Measurements from ENCODE around the gene LSM3. TPM values are rescaled to one million over a fixed set of nuclear protein-coding genes. Genes with fewer than 3 reads are reported as not detected.

Gene LSM3
- total RNA-seq = 10 to 100 TPM in 1 of 4 donors, 1 to 10 TPM in 3; 7.2 to 16.8 (median 8.8) TPM

GRCh38 chr3:14178247-14179113, at the start of gene LSM3, which contains the start of gene XPC:
Gene LSM3, plus strand, starts transcription at chr3:14178817. Its CDS starts 44 bp downstream, at chr3:14178861.
Gene XPC, minus strand, starts transcription at chr3:14178601. Its CDS starts 33 bp downstream, at chr3:14178568.
- TF ChIP-seq, protein P1, sequence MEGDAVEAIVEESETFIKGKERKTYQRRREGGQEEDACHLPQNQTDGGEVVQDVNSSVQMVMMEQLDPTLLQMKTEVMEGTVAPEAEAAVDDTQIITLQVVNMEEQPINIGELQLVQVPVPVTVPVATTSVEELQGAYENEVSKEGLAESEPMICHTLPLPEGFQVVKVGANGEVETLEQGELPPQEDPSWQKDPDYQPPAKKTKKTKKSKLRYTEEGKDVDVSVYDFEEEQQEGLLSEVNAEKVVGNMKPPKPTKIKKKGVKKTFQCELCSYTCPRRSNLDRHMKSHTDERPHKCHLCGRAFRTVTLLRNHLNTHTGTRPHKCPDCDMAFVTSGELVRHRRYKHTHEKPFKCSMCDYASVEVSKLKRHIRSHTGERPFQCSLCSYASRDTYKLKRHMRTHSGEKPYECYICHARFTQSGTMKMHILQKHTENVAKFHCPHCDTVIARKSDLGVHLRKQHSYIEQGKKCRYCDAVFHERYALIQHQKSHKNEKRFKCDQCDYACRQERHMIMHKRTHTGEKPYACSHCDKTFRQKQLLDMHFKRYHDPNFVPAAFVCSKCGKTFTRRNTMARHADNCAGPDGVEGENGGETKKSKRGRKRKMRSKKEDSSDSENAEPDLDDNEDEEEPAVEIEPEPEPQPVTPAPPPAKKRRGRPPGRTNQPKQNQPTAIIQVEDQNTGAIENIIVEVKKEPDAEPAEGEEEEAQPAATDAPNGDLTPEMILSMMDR (IDR thresholded peaks at IDR 0.05; ENCODE audit: low read depth) = no peak

DNA sequence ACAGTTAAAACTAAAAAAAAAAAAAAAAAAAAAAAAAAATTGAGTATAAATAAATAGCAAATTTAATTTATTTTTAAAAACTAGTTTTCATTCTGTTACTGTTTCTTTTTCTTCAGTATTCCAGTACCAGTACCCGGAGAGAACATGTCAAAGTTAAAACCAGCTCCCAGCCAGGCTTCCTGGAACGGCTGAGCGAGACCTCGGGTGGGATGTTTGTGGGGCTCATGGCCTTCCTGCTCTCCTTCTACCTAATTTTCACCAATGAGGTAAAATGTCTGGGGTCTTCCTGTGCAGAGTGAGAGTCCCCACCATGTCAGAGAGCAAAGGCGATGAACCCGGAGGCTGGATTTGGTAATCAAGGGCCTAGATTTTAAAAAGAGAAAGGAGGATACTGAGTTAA, 49.3 kb upstream of the LSM3 start:
- TF ChIP-seq, protein P1 (IDR thresholded peaks at IDR 0.05; ENCODE audit: low read depth) = no peak

GRCh38 chr3:14130230-14130629, 48.4 kb upstream of the LSM3 start:
- TF ChIP-seq, protein P1 (IDR thresholded peaks at IDR 0.05; ENCODE audit: low read depth) = no peak

DNA sequence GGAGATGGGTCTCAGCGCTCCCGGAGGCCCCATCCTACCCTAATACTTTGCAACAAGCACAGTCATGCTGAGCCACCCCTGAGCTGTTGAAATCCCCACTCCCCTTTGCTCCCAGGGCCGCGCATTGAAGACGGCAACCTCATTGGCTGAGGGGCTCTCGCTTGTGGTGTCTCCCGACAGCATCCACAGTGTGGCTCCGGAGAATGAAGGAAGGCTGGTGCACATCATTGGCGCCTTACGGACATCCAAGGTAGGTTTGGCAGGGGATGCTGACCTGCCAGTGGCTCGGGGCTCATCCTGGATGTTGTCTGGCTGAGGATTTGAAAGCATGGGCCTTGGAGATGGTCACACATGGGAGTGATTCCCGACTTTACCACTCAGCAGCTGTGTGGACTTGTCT, 47.9 kb upstream of the LSM3 start:
- TF ChIP-seq, protein P1 (IDR thresholded peaks at IDR 0.05; ENCODE audit: low read depth) = no peak

GRCh38 chr3:14131134-14131533, 47.5 kb upstream of the LSM3 start:
- TF ChIP-seq, protein P1 (IDR thresholded peaks at IDR 0.05; ENCODE audit: low read depth) = no peak

GRCh38 chr3:14132120-14132519, 46.5 kb upstream of the LSM3 start:
- TF ChIP-seq, protein P1 (IDR thresholded peaks at IDR 0.05; ENCODE audit: low read depth) = no peak

- TF ChIP-seq, protein P1 (IDR thresholded peaks at IDR 0.05; ENCODE audit: low read depth) = no peak
These were observed 45.9 kb upstream of the LSM3 start for GRCh38 chr3:14132689-14133088.

Data from subcutaneous adipose tissue (tissue), 4 donors.